ENCODE results near the gene S100A10. TPM values are rescaled to one million over a fixed set of nuclear protein-coding genes. Genes with fewer than 3 reads are reported as not detected.

S100A10 gene
- total RNA-seq, 1 experiment from 2014 or later = 1,436 TPM

GRCh38 chr1:152009691-152010090, 16.0 kb upstream of the S100A10 start:
- H3K27ac ChIP-seq = no peak overlapping the region
- ChIA-PET POLR2A (ENCODE audit: unreplicated experiment) (no interaction called here), CTCF (no interaction called here)
- intact Hi-C loops (cut with micrococcal nuclease; ENCODE audit: unreplicated experiment) = loop anchor here (10.0 kb wide), 1 partner anchor 245 kb away; the partner anchor contains the start of gene MRPL9
- no peaks in the 10 kb centered on the region; the same call in 1 of the 2 replicates for H3F3A ChIP-seq (ENCODE audit: insufficient read depth, low read depth)
- TF ChIP-seq, protein P1, sequence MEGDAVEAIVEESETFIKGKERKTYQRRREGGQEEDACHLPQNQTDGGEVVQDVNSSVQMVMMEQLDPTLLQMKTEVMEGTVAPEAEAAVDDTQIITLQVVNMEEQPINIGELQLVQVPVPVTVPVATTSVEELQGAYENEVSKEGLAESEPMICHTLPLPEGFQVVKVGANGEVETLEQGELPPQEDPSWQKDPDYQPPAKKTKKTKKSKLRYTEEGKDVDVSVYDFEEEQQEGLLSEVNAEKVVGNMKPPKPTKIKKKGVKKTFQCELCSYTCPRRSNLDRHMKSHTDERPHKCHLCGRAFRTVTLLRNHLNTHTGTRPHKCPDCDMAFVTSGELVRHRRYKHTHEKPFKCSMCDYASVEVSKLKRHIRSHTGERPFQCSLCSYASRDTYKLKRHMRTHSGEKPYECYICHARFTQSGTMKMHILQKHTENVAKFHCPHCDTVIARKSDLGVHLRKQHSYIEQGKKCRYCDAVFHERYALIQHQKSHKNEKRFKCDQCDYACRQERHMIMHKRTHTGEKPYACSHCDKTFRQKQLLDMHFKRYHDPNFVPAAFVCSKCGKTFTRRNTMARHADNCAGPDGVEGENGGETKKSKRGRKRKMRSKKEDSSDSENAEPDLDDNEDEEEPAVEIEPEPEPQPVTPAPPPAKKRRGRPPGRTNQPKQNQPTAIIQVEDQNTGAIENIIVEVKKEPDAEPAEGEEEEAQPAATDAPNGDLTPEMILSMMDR (conservative IDR thresholded peaks at IDR 0.05) = no peak
- no peak for TF ChIP-seq EZH2 (IDR thresholded peaks at IDR 0.05; ENCODE audit: low read depth)
- peak overlapping the region; percentile 4; the same call in 1 of the 2 replicates for H2AFZ ChIP-seq
- H3K9me3 ChIP-seq (ENCODE audit: insufficient read depth, low read depth) = no peaks in the 10 kb centered on the region
- no peak overlapping the region for H3K4me2 ChIP-seq
- no peaks in the 10 kb centered on the region for H3K79me2 ChIP-seq (ENCODE audit: low read depth)
- no peaks in the 10 kb centered on the region for H3K36me3 ChIP-seq (ENCODE audit: low read depth)
- no peaks in the 10 kb centered on the region for H4K20me1 ChIP-seq (ENCODE audit: insufficient read depth)
- DNase-seq = no peak
- H3K4me3 ChIP-seq = no peak overlapping the region
- H3K27me3 ChIP-seq (ENCODE audit: insufficient read depth, low read depth) = no peaks in the 10 kb centered on the region
- no peaks in the 10 kb centered on the region for H3K9me2 ChIP-seq (ENCODE audit: insufficient read depth)
- peaks cover 7% of the 10 kb centered on the region; the same call in 1 of the 2 replicates for H3K4me1 ChIP-seq (replicated peaks; ENCODE audit: insufficient read depth)
- no TSS peak for BruUV-seq (replicated peaks)

- H3K9me2 ChIP-seq (ENCODE audit: insufficient read depth) = no peaks in the 10 kb centered on the region
- BruUV-seq (replicated peaks) = no TSS peak
- H3K27ac ChIP-seq = no peak overlapping the region
- no peaks in the 10 kb centered on the region for H3K27me3 ChIP-seq (ENCODE audit: insufficient read depth, low read depth)
- H3K4me2 ChIP-seq = no peak overlapping the region
- H3K9me3 ChIP-seq (ENCODE audit: insufficient read depth, low read depth) = no peaks in the 10 kb centered on the region
- DNase-seq = no peak
- H3K4me1 ChIP-seq (replicated peaks; ENCODE audit: insufficient read depth) = peaks cover 10% of the 10 kb centered on the region
- TF ChIP-seq, protein P1 (conservative IDR thresholded peaks at IDR 0.05) = no peak
- TF ChIP-seq EZH2 (IDR thresholded peaks at IDR 0.05; ENCODE audit: low read depth) = no peak
- CTCF ChIA-PET = interaction anchor here (0.7 kb wide), 1 partner anchor 10 kb away, joined by 4 read pairs; no protein-coding TSS in a partner anchor
- H4K20me1 ChIP-seq (ENCODE audit: insufficient read depth) = no peaks in the 10 kb centered on the region
- H3F3A ChIP-seq (ENCODE audit: insufficient read depth, low read depth) = no peaks in the 10 kb centered on the region; the same call in 1 of the 2 replicates
- H3K79me2 ChIP-seq (ENCODE audit: low read depth) = no peaks in the 10 kb centered on the region
- intact Hi-C loops (cut with micrococcal nuclease; ENCODE audit: unreplicated experiment) = loop anchor here (10.0 kb wide), 1 partner anchor 242 kb away; the partner anchor contains the start of gene MRPL9
- no peak overlapping the region for H2AFZ ChIP-seq
- no peaks in the 10 kb centered on the region for H3K36me3 ChIP-seq (ENCODE audit: low read depth)
- POLR2A ChIA-PET (ENCODE audit: unreplicated experiment) = no interaction called here
- no peak overlapping the region for H3K4me3 ChIP-seq
Measured at GRCh38 chr1:152007047-152007446, 13.4 kb upstream of the S100A10 start.

DNA sequence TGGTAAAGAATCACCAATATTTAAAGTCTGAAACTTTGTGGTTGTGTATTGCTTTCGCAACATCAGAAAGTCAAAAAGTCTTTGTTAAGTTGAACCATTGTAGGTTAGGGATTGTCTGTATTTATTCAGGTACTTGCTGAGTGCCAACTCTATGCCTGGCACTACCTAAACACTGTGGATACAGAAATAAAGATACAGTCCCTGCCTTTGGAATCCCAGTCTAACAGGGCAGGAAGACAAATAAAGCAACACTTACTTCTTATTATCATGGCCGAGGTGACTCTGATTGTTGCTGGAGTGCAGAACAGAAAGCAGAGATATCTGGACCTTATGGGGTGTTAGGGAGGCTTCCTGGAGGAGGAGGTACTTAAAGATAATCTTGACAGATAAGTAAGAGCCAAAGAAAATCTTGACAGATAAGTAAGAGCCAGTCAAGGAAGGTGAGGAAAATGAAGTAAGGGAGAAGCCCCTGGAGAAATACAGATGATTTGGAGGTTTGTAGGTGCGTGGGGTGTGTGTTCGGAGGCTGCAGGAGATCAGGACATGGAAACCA, 11.8 kb upstream of the S100A10 start:
- Histone ChIP-seq H3K9me2 (ENCODE audit: insufficient read depth) (no peaks in the 10 kb centered on the region), H4K20me1 (ENCODE audit: insufficient read depth) (no peaks in the 10 kb centered on the region), H3K4me3 (no peak overlapping the region), H3K79me2 (ENCODE audit: low read depth) (no peaks in the 10 kb centered on the region), H3F3A (ENCODE audit: insufficient read depth, low read depth) (peaks cover 7% of the 10 kb centered on the region), H3K27me3 (ENCODE audit: insufficient read depth, low read depth) (no peaks in the 10 kb centered on the region), H3K4me1 (replicated peaks; ENCODE audit: insufficient read depth) (peaks cover 26% of the 10 kb centered on the region), H3K4me2 (no peak overlapping the region), H3K9me3 (ENCODE audit: insufficient read depth, low read depth) (no peaks in the 10 kb centered on the region), H2AFZ (no peak overlapping the region), H3K36me3 (ENCODE audit: low read depth) (no peaks in the 10 kb centered on the region), H3K27ac (no peak overlapping the region)
- no peak for TF ChIP-seq EZH2 (IDR thresholded peaks at IDR 0.05; ENCODE audit: low read depth)
- TF ChIP-seq, protein P1 (conservative IDR thresholded peaks at IDR 0.05) = no peak
- intact Hi-C loops (cut with micrococcal nuclease; ENCODE audit: unreplicated experiment) = loop anchor here (10.0 kb wide), 1 partner anchor 241 kb away; the partner anchor contains the start of gene MRPL9
- no peak for DNase-seq
- BruUV-seq (replicated peaks) = no TSS peak
- POLR2A ChIA-PET (ENCODE audit: unreplicated experiment) = interaction anchor here (0.6 to 0.9 kb wide), 2 partner anchors 169 to 466 kb away, joined by 3 to 6 read pairs; no protein-coding TSS in a partner anchor
- CTCF ChIA-PET = no interaction called here

Measured in PC-9 (cell line).